Neuron (in vitro differentiated cells): ENCODE measurements around the gene SLC39A3.

Source experiments
- H2AFZ ChIP-seq: one replicate; pipeline ENCODE4 v1.6.1; 2013; ENCODE audit warnings: low read depth, mild to moderate bottlenecking, inconsistent platforms, low read length, moderate library complexity
- H3K27me3 ChIP-seq: one replicate; pipeline ENCODE4 v1.6.1; 2013; ENCODE audit warnings: low read length; ENCODE audit not compliant: insufficient read depth
- H3K36me3 ChIP-seq: one replicate; pipeline ENCODE4 v1.6.1; 2013; ENCODE audit warnings: low read length; ENCODE audit not compliant: insufficient read depth
- H3K4me1 ChIP-seq: one replicate; pipeline ENCODE4 v1.6.1; 2013; ENCODE audit warnings: low read length; ENCODE audit not compliant: insufficient read depth
- H3K4me3 ChIP-seq: 2 replicates; pipeline ENCODE4 v1.5.1; 2013; ENCODE audit warnings: mild to moderate bottlenecking, low read length, moderate library complexity
- H3K9me3 ChIP-seq: one replicate; pipeline ENCODE4 v1.6.1; 2013; ENCODE audit warnings: low read length

The SLC39A3 gene

GRCh38 chr19:2706251-2706650, 33.6 kb downstream of the SLC39A3 start:
- Histone ChIP-seq H3K4me3 (no peak overlapping the region), H3K4me1 (peaks cover 8% of the 10 kb centered on the region), H3K9me3 (no peaks in the 10 kb centered on the region), H3K27me3 (peaks cover 8% of the 10 kb centered on the region), H2AFZ (no peak overlapping the region), H3K36me3 (no peaks in the 10 kb centered on the region)

GRCh38 chr19:2703691-2704216, 36.1 kb downstream of the SLC39A3 start:
- no peak overlapping the region for H3K4me3 ChIP-seq
- H3K27me3 ChIP-seq = peaks cover 22% of the 10 kb centered on the region
- H3K4me1 ChIP-seq = peaks cover 15% of the 10 kb centered on the region
- no peaks in the 10 kb centered on the region for H3K36me3 ChIP-seq
- H3K9me3 ChIP-seq = no peaks in the 10 kb centered on the region
- no peak overlapping the region for H2AFZ ChIP-seq

GRCh38 chr19:2703077-2703437, 36.8 kb downstream of the SLC39A3 start:
- Histone ChIP-seq H3K36me3 (no peaks in the 10 kb centered on the region), H3K4me3 (peak overlapping the region; percentile 30), H2AFZ (no peak overlapping the region), H3K27me3 (peaks cover 22% of the 10 kb centered on the region), H3K4me1 (peaks cover 15% of the 10 kb centered on the region), H3K9me3 (no peaks in the 10 kb centered on the region)

GRCh38 chr19:2702170-2703076, 37.4 kb downstream of the SLC39A3 start, which contains the start of gene GNG7:
Gene GNG7 (minus strand): TSS chr19:2702694. CDS start chr19:2520688, 182,006 bp downstream.
- H3K4me3 ChIP-seq = peak within 1 kb of the TSS; percentile 77
- H2AFZ ChIP-seq = no peak within 1 kb of the TSS

GRCh38 chr19:2701361-2702169, 38.3 kb downstream of the SLC39A3 start:
- peak overlapping the region; percentile 77 for H3K4me3 ChIP-seq
- H3K27me3 ChIP-seq = peaks cover 22% of the 10 kb centered on the region
- no peaks in the 10 kb centered on the region for H3K36me3 ChIP-seq
- peaks cover 15% of the 10 kb centered on the region for H3K4me1 ChIP-seq
- no peak overlapping the region for H2AFZ ChIP-seq
- H3K9me3 ChIP-seq = no peaks in the 10 kb centered on the region

More at GRCh38 chr19:2702170-2703076, 37.4 kb downstream of the SLC39A3 start, which contains the start of gene GNG7:
- Histone ChIP-seq H3K27me3 (peaks cover 22% of the 10 kb centered on the region), H3K4me1 (peaks cover 15% of the 10 kb centered on the region), H3K9me3 (no peaks in the 10 kb centered on the region), H3K36me3 (no peaks in the 10 kb centered on the region)

GRCh38 chr19:2700660-2701360, 39.0 kb downstream of the SLC39A3 start:
- Histone ChIP-seq H3K27me3 (peaks cover 22% of the 10 kb centered on the region), H3K9me3 (no peaks in the 10 kb centered on the region), H3K4me3 (no peak overlapping the region), H3K36me3 (no peaks in the 10 kb centered on the region), H2AFZ (no peak overlapping the region), H3K4me1 (peaks cover 15% of the 10 kb centered on the region)

- Histone ChIP-seq H3K9me3 (no peaks in the 10 kb centered on the region), H3K4me3 (no peak overlapping the region), H2AFZ (no peak overlapping the region), H3K27me3 (peaks cover 22% of the 10 kb centered on the region), H3K36me3 (no peaks in the 10 kb centered on the region), H3K4me1 (peaks cover 18% of the 10 kb centered on the region)
Measured at GRCh38 chr19:2699413-2700140, 40.2 kb downstream of the SLC39A3 start.

GRCh38 chr19:2694196-2694595, 45.6 kb downstream of the SLC39A3 start:
- no peak overlapping the region for H3K4me3 ChIP-seq
- H3K27me3 ChIP-seq = no peaks in the 10 kb centered on the region
- no peaks in the 10 kb centered on the region for H3K9me3 ChIP-seq
- no peak overlapping the region for H2AFZ ChIP-seq
- no peaks in the 10 kb centered on the region for H3K36me3 ChIP-seq
- H3K4me1 ChIP-seq = peaks cover 2% of the 10 kb centered on the region

GRCh38 chr19:2693492-2694160, 46.2 kb downstream of the SLC39A3 start:
- Histone ChIP-seq H3K4me3 (no peak overlapping the region), H3K4me1 (peaks cover 2% of the 10 kb centered on the region), H2AFZ (no peak overlapping the region), H3K9me3 (no peaks in the 10 kb centered on the region), H3K36me3 (no peaks in the 10 kb centered on the region), H3K27me3 (no peaks in the 10 kb centered on the region)

- Histone ChIP-seq H3K27me3 (no peaks in the 10 kb centered on the region), H3K4me1 (peaks cover 2% of the 10 kb centered on the region), H3K9me3 (peaks cover 5% of the 10 kb centered on the region), H3K36me3 (no peaks in the 10 kb centered on the region), H2AFZ (no peak overlapping the region), H3K4me3 (no peak overlapping the region)
Measured at GRCh38 chr19:2691951-2692350, 47.9 kb downstream of the SLC39A3 start.

- H2AFZ ChIP-seq = no peak overlapping the region
- no peak overlapping the region for H3K4me3 ChIP-seq
- H3K27me3 ChIP-seq = no peaks in the 10 kb centered on the region
- no peaks in the 10 kb centered on the region for H3K36me3 ChIP-seq
- H3K4me1 ChIP-seq = peaks cover 3% of the 10 kb centered on the region
- H3K9me3 ChIP-seq = peaks cover 7% of the 10 kb centered on the region
Measured at GRCh38 chr19:2690856-2691255, 49.0 kb downstream of the SLC39A3 start.

GRCh38 chr19:2686360-2686759, 53.5 kb downstream of the SLC39A3 start:
- H2AFZ ChIP-seq = no peak overlapping the region

More at GRCh38 chr19:2686360-2686759, 53.5 kb downstream of the SLC39A3 start:
- no peak overlapping the region for H3K4me3 ChIP-seq
- H3K9me3 ChIP-seq = peaks cover 10% of the 10 kb centered on the region
- H3K4me1 ChIP-seq = peaks cover 4% of the 10 kb centered on the region
- no peaks in the 10 kb centered on the region for H3K36me3 ChIP-seq
- no peaks in the 10 kb centered on the region for H3K27me3 ChIP-seq
